Right lobe of liver (tissue), 6 donors: Measurements from ENCODE around the gene FOXP4. TPM values are rescaled to one million over a fixed set of nuclear protein-coding genes. Genes with fewer than 3 reads are reported as not detected.
"Not testable (repeated sequence)": the region's sequence is repeated elsewhere in the genome, so short reads cannot be mapped to it uniquely, and the experiment has no call there.

Experiments
- ATAC-seq, 4 donors: fragments of 200-7000 bp; cut with Tn5 transposase; one replicate each; pipeline ENCODE4 v1.9.1; 2020; ENCODE audit warnings: mild to moderate bottlenecking in 4 of 4, moderate library complexity in 4 of 4
- DNase-seq, 3 donors: peaks; one replicate each; pipeline ENCODE4 v3.0.0-alpha.2; 2020
- H3K27ac ChIP-seq, 3 donors: fragments of 200-600 bp; one replicate each; pipeline ENCODE4 v1.8.0; 2022
- H3K27me3 ChIP-seq, 2 donors: fragments of 200-600 bp; one replicate each; pipeline ENCODE4 v1.8.0; 2022
- H3K36me3 ChIP-seq, 4 donors: fragments of 200-600 bp; sonication (generic) in 1 of 4; one replicate each; pipeline versions ENCODE4 v1.5.1 to v1.8.0; 2017 to 2022; ENCODE audit warnings: control low read depth in 1 of 4
- H3K4me1 ChIP-seq, 4 donors: fragments of 200-600 bp; sonication (generic) in 1 of 4; one replicate each; pipeline versions ENCODE4 v1.5.1 to v1.8.0; 2017 to 2022; ENCODE audit warnings: control low read depth in 1 of 4
- H3K4me3 ChIP-seq, 3 donors: fragments of 200-600 bp; one replicate each; pipeline ENCODE4 v1.8.0; 2022
- H3K9me3 ChIP-seq, 4 donors: fragments of 200-600 bp; sonication (generic) in 1 of 4; one replicate each; pipeline versions ENCODE4 v1.5.1 to v1.8.0; 2017 to 2022; ENCODE audit warnings: control low read depth in 1 of 4
- CTCF ChIP-seq, 4 donors: fragments of 200-600 bp in 3 of 4; fragments of 450-650 bp in 1 of 4; IDR thresholded peaks; one replicate each; pipeline versions ENCODE4 v1.5.1 to v1.8.0; 2016 to 2022; ENCODE audit warnings: antibody characterized with exemption in 4 of 4, mild to moderate bottlenecking in 2 of 4
- POLR2A ChIP-seq: fragments of 450-650 bp; IDR thresholded peaks from one replicate; pipeline ENCODE4 v1.6.1; 2017; ENCODE audit warnings: antibody characterized with exemption, mild to moderate bottlenecking
- WGBS: methylation state at CpG from one replicate; pipeline ENCODE4 v1.1.6; 2018; ENCODE audit warnings: low coverage, low lambda C conversion rate; ENCODE audit not compliant: insufficient coverage; ENCODE audit errors: missing lambda C conversion rate; 5-methylcytosine and 5-hydroxymethylcytosine counted together
- intact Hi-C, 2 donors: fragments of 100-400 bp; cut with DNase I; formaldehyde crosslinking; loops; one replicate each; pipeline versions ENCODE4 v1.11.2 to v1.14.1; 2022
- total RNA-seq, 6 experiments: library from RNA; depleted of rRNA in 2 of 6; stranded (reverse); fragments of >200 nt in 2 of 6; fragmentation: NEBNext Ultra II Directional in 3 of 6; extraction: Animal tissue kit (Norgen Biotek cat#: 25700) in 3 of 6; gene quantifications; one replicate each; pipeline versions ENCODE4 v1.1.0 to v1.2.4, GENCODE V29; 2016 to 2023
- donor health status: DM: no; HTN: yes; CAD: no.
- donor health status: DM: no; HTN: no; CAD: no.
- donor health status: DM: no; HTN: no; CAD: no.
- donor health status: DM: no; HTN: yes; CAD: no.
- donor health status: DM: no; HTN: yes; CAD: no.

The FOXP4 gene
- total RNA-seq, 6 experiments from 2014 or later = 12.6 to 19.2 (median 14.9) TPM

GRCh38 chr6:41614715-41615114, 68.5 kb downstream of the FOXP4 start:
- Histone ChIP-seq H3K27me3 (no peaks in the 10 kb centered on the region), H3K4me3 (no peak overlapping the region), H3K27ac (no peak overlapping the region), H3K4me1 (no peaks in the 10 kb centered on the region), H3K9me3 (no peaks in the 10 kb centered on the region), H3K36me3 (no peaks in the 10 kb centered on the region)
- intact Hi-C loops = no loop called here
- ATAC-seq (no peak), DNase-seq (no peak)
- no CpG with 5 or more reads among the region's 2 CpGs for WGBS
- TF ChIP-seq POLR2A = no peak
- TF ChIP-seq CTCF (IDR thresholded peaks at IDR 0.05) = no peak

- intact Hi-C loops = no loop called here
- WGBS = 66% methylated on average over 5 of the region's 7 CpGs
- H3K27me3 ChIP-seq = no peaks in the 10 kb centered on the region
- DNase-seq (no peak), ATAC-seq (no peak)
- no peak overlapping the region for H3K4me3 ChIP-seq
- no peak overlapping the region for H3K27ac ChIP-seq
- no peaks in the 10 kb centered on the region for H3K4me1 ChIP-seq
- no peaks in the 10 kb centered on the region for H3K36me3 ChIP-seq
- no peaks in the 10 kb centered on the region for H3K9me3 ChIP-seq
- TF ChIP-seq CTCF (IDR thresholded peaks at IDR 0.05) = no peak
- no peak for TF ChIP-seq POLR2A
These were observed 69.1 kb downstream of the FOXP4 start for GRCh38 chr6:41615311-41615710.

GRCh38 chr6:41618598-41618997, 72.4 kb downstream of the FOXP4 start:
- H3K36me3 ChIP-seq = no peaks in the 10 kb centered on the region
- TF ChIP-seq POLR2A (no peak), CTCF (IDR thresholded peaks at IDR 0.05) (no peak)
- DNase-seq (no peak), ATAC-seq (no peak)
- no peaks in the 10 kb centered on the region for H3K9me3 ChIP-seq
- intact Hi-C loops = no loop called here
- no peaks in the 10 kb centered on the region for H3K4me1 ChIP-seq
- H3K27me3 ChIP-seq = no peaks in the 10 kb centered on the region
- H3K27ac ChIP-seq = no peak overlapping the region
- WGBS = 65% methylated on average over 2 of the region's 3 CpGs
- H3K4me3 ChIP-seq = no peak overlapping the region

- H3K36me3 ChIP-seq, H3K9me3 ChIP-seq, H3K27ac ChIP-seq, DNase-seq, H3K4me3 ChIP-seq, ATAC-seq, intact Hi-C loops, H3K4me1 ChIP-seq, H3K27me3 ChIP-seq: not testable (repeated sequence)
- WGBS = 49% methylated on average over 3 of the region's 4 CpGs
These were observed 73.0 kb downstream of the FOXP4 start for GRCh38 chr6:41619193-41619592.

GRCh38 chr6:41621367-41621766, 75.2 kb downstream of the FOXP4 start:
- intact Hi-C loops = no loop called here
- Histone ChIP-seq H3K4me1 (no peaks in the 10 kb centered on the region), H3K9me3 (no peaks in the 10 kb centered on the region), H3K27ac (no peak overlapping the region), H3K27me3 (no peaks in the 10 kb centered on the region), H3K36me3 (no peaks in the 10 kb centered on the region), H3K4me3 (no peak overlapping the region)
- ATAC-seq (no peak), DNase-seq (no peak)
- no peak for TF ChIP-seq POLR2A
- no peak for TF ChIP-seq CTCF (IDR thresholded peaks at IDR 0.05)
